WTC11 (cell line): ENCODE data around the gene SGMS1. TPM values are rescaled to one million over a fixed set of nuclear protein-coding genes. Genes with fewer than 3 reads are reported as not detected.
A peak's percentile ranks its signal among the peaks of the same experiment; 100 is the strongest.

ENCODE experiments used
- ATAC-seq: fragments of 200-7000 bp; cut with Tn5 transposase; 2 replicates; pipeline ENCODE4 v1.10.0; 2021; ENCODE audit warnings: mild to moderate bottlenecking, moderate library complexity
- CTCF ChIA-PET: fragments of 300-600 bp; sonication (Branson Sonifier 250); formaldehyde crosslinking; loops from one replicate; lab custom pipeline; 2021; ENCODE audit warnings: antibody characterized with exemption; lab: Charles Lee
- POLR2A ChIA-PET: fragments of 350-600 bp; sonication (Branson Sonifier 250); formaldehyde crosslinking; loops from one replicate; lab custom pipeline; 2021; ENCODE audit warnings: antibody characterized with exemption; lab: Charles Lee
- DNase-seq: peaks from one replicate; pipeline ENCODE4 v3.0.0; 2021; ENCODE audit warnings: low spot score
- H3K27ac Mint-ChIP-seq: 2 replicates; pipeline ENCODE4 v1.8.0; 2021; ENCODE audit warnings: mixed read lengths
- H3K27me3 Mint-ChIP-seq: 2 replicates; pipeline ENCODE4 v1.8.0; 2021; ENCODE audit warnings: low read depth, mild to moderate bottlenecking, moderate library complexity, mixed read lengths
- H3K36me3 Mint-ChIP-seq: 2 replicates; pipeline ENCODE4 v1.8.0; 2021; ENCODE audit warnings: mixed read lengths
- H3K4me1 Mint-ChIP-seq: 2 replicates; pipeline ENCODE4 v1.8.0; 2022; ENCODE audit warnings: mixed read lengths
- H3K4me3 Mint-ChIP-seq: 2 replicates; pipeline ENCODE4 v1.8.0; 2021; ENCODE audit warnings: mild to moderate bottlenecking, moderate library complexity, mixed read lengths
- H3K9me3 Mint-ChIP-seq: 2 replicates; pipeline ENCODE4 v1.8.0; 2021; ENCODE audit warnings: mixed read lengths
- CREB1 ChIP-seq: sonication (generic); formaldehyde crosslinking; IDR thresholded peaks from 2 replicates; pipeline ENCODE4 v1.8.0; 2023; ENCODE audit warnings: mild to moderate bottlenecking, missing genetic modification reagents
- EMX1 ChIP-seq: fragments of 250-450 bp; sonication (Bioruptor Pico); IDR thresholded peaks from 2 replicates; pipeline ENCODE4 v1.8.0; 2021; ENCODE audit warnings: mild to moderate bottlenecking
- FOXJ3 ChIP-seq: sonication (generic); formaldehyde crosslinking; IDR thresholded peaks from 2 replicates; pipeline ENCODE4 v1.9.0; 2021; ENCODE audit warnings: missing genetic modification reagents, mild to moderate bottlenecking, borderline replicate concordance
- GABPB1 ChIP-seq: sonication (generic); formaldehyde crosslinking; IDR thresholded peaks from 2 replicates; pipeline ENCODE4 v1.8.1; 2023; ENCODE audit warnings: mild to moderate bottlenecking, missing genetic modification reagents
- NFYB ChIP-seq: sonication (generic); formaldehyde crosslinking; conservative IDR thresholded peaks from 2 replicates; pipeline ENCODE4 v1.8.0; 2022; ENCODE audit warnings: low read depth, missing genetic modification reagents
- SP1 ChIP-seq: sonication (generic); formaldehyde crosslinking; conservative IDR thresholded peaks from 2 replicates; pipeline ENCODE4 v1.8.1; 2022; ENCODE audit warnings: missing genetic modification reagents
- ZNF121 ChIP-seq: sonication (generic); formaldehyde crosslinking; IDR thresholded peaks from 2 replicates; pipeline ENCODE4 v1.8.0; 2023; ENCODE audit warnings: missing genetic modification reagents
- ZNF138 ChIP-seq: sonication (generic); formaldehyde crosslinking; conservative IDR thresholded peaks from 2 replicates; pipeline ENCODE4 v1.8.1; 2022; ENCODE audit warnings: mild to moderate bottlenecking, moderate library complexity, missing genetic modification reagents
- ZNF219 ChIP-seq: sonication (generic); formaldehyde crosslinking; IDR thresholded peaks from 2 replicates; pipeline ENCODE4 v1.8.0; 2023; ENCODE audit warnings: missing genetic modification reagents, mild to moderate bottlenecking, borderline replicate concordance
- ZNF423 ChIP-seq: fragments of 250-450 bp; sonication (Bioruptor Pico); IDR thresholded peaks from 2 replicates; pipeline ENCODE4 v2.1.2; 2022; ENCODE audit warnings: mild to moderate bottlenecking, moderate library complexity
- total RNA-seq: library from RNA; stranded (reverse); gene quantifications from 3 replicates; pipeline ENCODE4 v1.2.3, GENCODE V29; 2021
- TF ChIP-seq, protein P1 (sequence below): sonication (generic); formaldehyde crosslinking; IDR thresholded peaks from 2 replicates; pipeline ENCODE4 v1.8.0; 2023; ENCODE audit warnings: mild to moderate bottlenecking, missing genetic modification reagents
- TF ChIP-seq, protein P2 (sequence below): sonication (generic); formaldehyde crosslinking; conservative IDR thresholded peaks from 2 replicates; pipeline ENCODE4 v1.8.1; 2022; ENCODE audit warnings: mild to moderate bottlenecking, missing genetic modification reagents
- TF ChIP-seq, protein P3 (sequence below): sonication (generic); formaldehyde crosslinking; IDR thresholded peaks from 2 replicates; pipeline ENCODE4 v1.8.1; 2022; ENCODE audit warnings: low read depth, mild to moderate bottlenecking, moderate library complexity, missing genetic modification reagents, borderline replicate concordance
- TF ChIP-seq, protein P4 (sequence below): fragments of 250-450 bp; sonication (Bioruptor Pico); IDR thresholded peaks from 2 replicates; pipeline ENCODE4 v2.1.2; 2022; ENCODE audit warnings: mild to moderate bottlenecking, moderate library complexity
- TF ChIP-seq, protein P5 (sequence below): sonication (generic); formaldehyde crosslinking; IDR thresholded peaks from 2 replicates; pipeline ENCODE4 v1.8.0; 2022; ENCODE audit warnings: missing genetic modification reagents

Gene SGMS1
- total RNA-seq, 1 experiment from 2014 or later, result 13.2 TPM

DNA sequence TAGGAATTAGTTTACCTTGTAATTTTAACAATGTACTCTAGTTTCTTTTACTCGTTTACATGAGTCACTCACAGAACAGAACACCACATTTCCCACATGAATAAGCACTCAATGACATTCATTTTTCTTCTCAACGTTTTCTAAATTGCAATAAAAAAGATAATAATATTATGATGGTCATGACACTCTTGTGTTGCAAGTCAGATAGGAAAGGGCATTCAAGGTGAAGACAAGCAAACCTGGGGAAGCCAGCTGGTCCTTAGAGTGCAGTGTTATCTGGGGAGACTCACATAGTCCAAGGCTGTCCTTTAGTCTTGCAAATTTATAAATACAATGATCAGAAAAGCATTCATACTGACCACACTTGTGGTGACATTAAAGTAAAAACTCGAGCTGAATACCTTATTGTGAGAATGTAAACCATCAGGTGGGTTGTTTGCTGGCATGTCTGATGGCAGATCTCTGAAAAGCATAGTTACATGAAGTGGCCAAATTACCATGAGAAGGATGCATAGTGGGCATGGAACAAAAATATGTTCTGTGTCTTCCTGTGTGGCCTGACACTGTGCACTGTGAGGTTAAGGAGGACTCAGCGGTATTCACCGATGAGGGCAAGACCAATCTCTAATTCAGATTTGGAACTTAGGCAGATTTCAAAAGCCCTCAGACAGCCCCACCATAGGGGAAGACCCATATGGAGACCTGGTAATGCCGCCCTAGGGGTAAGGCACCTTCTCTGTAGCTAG is 213.5 kb downstream of the SGMS1 start:
- H3K9me3 Mint-ChIP-seq, result peaks cover 4% of the 10 kb centered on the region; the same call in 1 of the 2 replicates
- H3K27me3 Mint-ChIP-seq, result no peaks in the 10 kb centered on the region
- 0 out of 2 replicates have a peak, but pooled peaks have one; percentile 32 for TF ChIP-seq CREB1 (CRISPR knock-in tag)
- no peak for TF ChIP-seq FOXJ3
- no peaks in the 10 kb centered on the region; the same call in 1 of the 2 replicates for H3K36me3 Mint-ChIP-seq
- POLR2A ChIA-PET, result no interaction called here
- CTCF ChIA-PET, result interaction anchor here (1.2 kb wide), 1 partner anchor 43 kb away, joined by 4 read pairs; no protein-coding TSS in a partner anchor
- DNase-seq (no peak), ATAC-seq (peak; percentile 36)
- H3K27ac Mint-ChIP-seq, result no peak overlapping the region
- H3K4me3 Mint-ChIP-seq, result no peak overlapping the region
- H3K4me1 Mint-ChIP-seq, result peaks cover 61% of the 10 kb centered on the region

DNA sequence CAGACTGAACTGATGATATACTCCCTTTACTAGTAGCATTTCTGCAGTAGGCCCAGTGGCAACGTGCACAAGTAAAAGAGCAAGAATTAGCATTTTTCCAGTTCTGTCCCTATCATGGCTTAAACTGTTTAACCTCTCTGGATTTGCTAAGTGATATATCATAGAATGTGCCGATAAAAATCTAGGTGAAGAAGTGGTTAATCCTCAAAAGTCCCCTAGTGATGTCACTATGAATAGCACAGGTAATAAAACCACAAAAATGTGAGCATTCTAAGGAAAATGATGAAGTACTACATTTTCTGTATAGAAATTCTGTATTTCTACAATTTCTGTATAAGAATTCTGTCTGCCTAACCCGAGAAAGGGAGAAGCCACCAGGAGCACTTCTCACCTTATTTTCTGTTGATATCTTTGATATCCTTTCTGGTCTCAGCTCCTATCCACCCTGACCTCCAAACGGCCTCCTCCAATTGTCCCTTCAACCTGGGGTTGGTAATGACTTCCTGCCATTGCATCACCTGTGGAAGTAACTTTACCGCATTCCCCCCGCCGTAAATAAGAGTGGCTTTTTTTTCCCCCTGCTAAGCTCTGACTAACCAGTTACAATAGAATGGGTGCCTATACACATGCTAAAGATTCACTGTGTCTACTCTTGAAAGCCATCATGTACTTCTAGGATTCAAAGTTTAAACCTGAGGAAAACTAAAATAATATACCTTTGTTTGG is 216.5 kb downstream of the SGMS1 start:
- ChIA-PET CTCF (interaction anchor here (1.0 to 1.7 kb wide), 4 partner anchors 11 to 47 kb away, joined by 4 to 9 read pairs (median 6); no protein-coding TSS in a partner anchor), POLR2A (interaction anchor here (0.6 kb wide), 1 partner anchor 66 kb away, joined by 3 read pairs; no protein-coding TSS in a partner anchor)
- DNase-seq (peak; percentile 44), ATAC-seq (peak; percentile 81)
- Mint-ChIP-seq H3K4me1 (peaks cover 59% of the 10 kb centered on the region), H3K27me3 (no peaks in the 10 kb centered on the region), H3K36me3 (no peaks in the 10 kb centered on the region; the same call in 1 of the 2 replicates), H3K9me3 (peaks cover 4% of the 10 kb centered on the region; the same call in 1 of the 2 replicates), H3K4me3 (no peak overlapping the region)
- 0 out of 2 replicates have a peak, but pooled peaks have one; percentile 29 for TF ChIP-seq SP1
- TF ChIP-seq ZNF423, result peak; percentile 29; the same call in 1 of the 2 replicates
- TF ChIP-seq, protein P1, sequence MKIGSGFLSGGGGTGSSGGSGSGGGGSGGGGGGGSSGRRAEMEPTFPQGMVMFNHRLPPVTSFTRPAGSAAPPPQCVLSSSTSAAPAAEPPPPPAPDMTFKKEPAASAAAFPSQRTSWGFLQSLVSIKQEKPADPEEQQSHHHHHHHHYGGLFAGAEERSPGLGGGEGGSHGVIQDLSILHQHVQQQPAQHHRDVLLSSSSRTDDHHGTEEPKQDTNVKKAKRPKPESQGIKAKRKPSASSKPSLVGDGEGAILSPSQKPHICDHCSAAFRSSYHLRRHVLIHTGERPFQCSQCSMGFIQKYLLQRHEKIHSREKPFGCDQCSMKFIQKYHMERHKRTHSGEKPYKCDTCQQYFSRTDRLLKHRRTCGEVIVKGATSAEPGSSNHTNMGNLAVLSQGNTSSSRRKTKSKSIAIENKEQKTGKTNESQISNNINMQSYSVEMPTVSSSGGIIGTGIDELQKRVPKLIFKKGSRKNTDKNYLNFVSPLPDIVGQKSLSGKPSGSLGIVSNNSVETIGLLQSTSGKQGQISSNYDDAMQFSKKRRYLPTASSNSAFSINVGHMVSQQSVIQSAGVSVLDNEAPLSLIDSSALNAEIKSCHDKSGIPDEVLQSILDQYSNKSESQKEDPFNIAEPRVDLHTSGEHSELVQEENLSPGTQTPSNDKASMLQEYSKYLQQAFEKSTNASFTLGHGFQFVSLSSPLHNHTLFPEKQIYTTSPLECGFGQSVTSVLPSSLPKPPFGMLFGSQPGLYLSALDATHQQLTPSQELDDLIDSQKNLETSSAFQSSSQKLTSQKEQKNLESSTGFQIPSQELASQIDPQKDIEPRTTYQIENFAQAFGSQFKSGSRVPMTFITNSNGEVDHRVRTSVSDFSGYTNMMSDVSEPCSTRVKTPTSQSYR (CRISPR knock-in tag), result no peak
- 0 out of 2 replicates have a peak, but pooled peaks have one; percentile 39 for TF ChIP-seq GABPB1 (CRISPR knock-in tag)
- TF ChIP-seq NFYB (CRISPR knock-in tag), result no peak
- no peak for TF ChIP-seq ZNF138 (CRISPR knock-in tag)
- TF ChIP-seq, protein P2, sequence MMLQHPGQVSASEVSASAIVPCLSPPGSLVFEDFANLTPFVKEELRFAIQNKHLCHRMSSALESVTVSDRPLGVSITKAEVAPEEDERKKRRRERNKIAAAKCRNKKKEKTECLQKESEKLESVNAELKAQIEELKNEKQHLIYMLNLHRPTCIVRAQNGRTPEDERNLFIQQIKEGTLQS (CRISPR knock-in tag), result peak; percentile 83
- TF ChIP-seq, protein P3, sequence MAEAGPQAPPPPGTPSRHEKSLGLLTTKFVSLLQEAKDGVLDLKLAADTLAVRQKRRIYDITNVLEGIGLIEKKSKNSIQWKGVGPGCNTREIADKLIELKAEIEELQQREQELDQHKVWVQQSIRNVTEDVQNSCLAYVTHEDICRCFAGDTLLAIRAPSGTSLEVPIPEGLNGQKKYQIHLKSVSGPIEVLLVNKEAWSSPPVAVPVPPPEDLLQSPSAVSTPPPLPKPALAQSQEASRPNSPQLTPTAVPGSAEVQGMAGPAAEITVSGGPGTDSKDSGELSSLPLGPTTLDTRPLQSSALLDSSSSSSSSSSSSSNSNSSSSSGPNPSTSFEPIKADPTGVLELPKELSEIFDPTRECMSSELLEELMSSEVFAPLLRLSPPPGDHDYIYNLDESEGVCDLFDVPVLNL (CRISPR knock-in tag), result no peak
- TF ChIP-seq ZNF219, result no peak
- TF ChIP-seq, all 79 proteins: peak for 4
- peak overlapping the region; percentile 94 for H3K27ac Mint-ChIP-seq

DNA sequence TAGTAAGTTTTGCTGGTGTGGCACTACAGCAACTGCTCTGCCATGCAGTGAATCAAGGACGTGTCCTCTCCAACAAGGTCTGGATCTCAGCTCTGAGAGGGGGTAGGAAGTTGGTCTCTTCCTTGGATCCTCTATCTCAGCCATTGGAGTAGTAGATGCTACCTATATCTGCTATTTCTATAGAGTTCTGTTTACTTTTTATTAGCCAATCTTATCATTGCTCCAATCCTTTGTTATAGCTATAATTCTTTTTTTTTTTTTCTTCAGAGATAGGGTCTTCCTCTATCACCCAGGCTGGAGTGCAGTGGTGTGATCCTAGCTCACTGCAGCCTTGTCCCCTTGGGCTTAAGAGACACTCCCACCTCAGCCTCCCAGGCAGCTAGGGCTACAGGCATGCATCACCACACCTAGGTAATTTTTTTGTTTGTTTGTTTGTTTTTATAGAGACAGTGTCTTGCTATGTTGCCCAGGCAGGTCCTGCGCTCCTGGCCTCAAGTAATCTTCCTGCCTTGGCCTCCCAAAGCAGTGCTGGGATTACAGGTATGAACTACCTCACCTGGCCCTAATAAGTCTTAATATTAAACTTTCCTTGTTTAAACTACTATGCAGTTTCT is 217.2 kb downstream of the SGMS1 start:
- CTCF ChIA-PET, result interaction anchor here (1.0 to 1.5 kb wide), 3 partner anchors 21 to 39 kb away, joined by 3 to 9 read pairs (median 4); no protein-coding TSS in a partner anchor
- no peaks in the 10 kb centered on the region; the same call in 1 of the 2 replicates for H3K36me3 Mint-ChIP-seq
- peak overlapping the region; percentile 94 for H3K27ac Mint-ChIP-seq
- no peak overlapping the region for H3K4me3 Mint-ChIP-seq
- ATAC-seq (no peak), DNase-seq (no peak)
- H3K27me3 Mint-ChIP-seq, result no peaks in the 10 kb centered on the region
- peaks cover 54% of the 10 kb centered on the region for H3K4me1 Mint-ChIP-seq
- H3K9me3 Mint-ChIP-seq, result peaks cover 4% of the 10 kb centered on the region; the same call in 1 of the 2 replicates
- POLR2A ChIA-PET, result no interaction called here
- TF ChIP-seq ZNF121 (CRISPR knock-in tag) (peak; percentile 91), EMX1 (CRISPR knock-in tag) (no peak)
- TF ChIP-seq, protein P3 (CRISPR knock-in tag), result no peak
- TF ChIP-seq, protein P4, sequence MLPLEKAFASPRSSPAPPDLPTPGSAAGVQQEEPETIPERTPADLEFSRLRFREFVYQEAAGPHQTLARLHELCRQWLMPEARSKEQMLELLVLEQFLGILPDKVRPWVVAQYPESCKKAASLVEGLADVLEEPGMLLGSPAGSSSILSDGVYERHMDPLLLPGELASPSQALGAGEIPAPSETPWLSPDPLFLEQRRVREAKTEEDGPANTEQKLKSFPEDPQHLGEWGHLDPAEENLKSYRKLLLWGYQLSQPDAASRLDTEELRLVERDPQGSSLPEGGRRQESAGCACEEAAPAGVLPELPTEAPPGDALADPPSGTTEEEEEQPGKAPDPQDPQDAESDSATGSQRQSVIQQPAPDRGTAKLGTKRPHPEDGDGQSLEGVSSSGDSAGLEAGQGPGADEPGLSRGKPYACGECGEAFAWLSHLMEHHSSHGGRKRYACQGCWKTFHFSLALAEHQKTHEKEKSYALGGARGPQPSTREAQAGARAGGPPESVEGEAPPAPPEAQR, result no peak
- TF ChIP-seq, protein P5, sequence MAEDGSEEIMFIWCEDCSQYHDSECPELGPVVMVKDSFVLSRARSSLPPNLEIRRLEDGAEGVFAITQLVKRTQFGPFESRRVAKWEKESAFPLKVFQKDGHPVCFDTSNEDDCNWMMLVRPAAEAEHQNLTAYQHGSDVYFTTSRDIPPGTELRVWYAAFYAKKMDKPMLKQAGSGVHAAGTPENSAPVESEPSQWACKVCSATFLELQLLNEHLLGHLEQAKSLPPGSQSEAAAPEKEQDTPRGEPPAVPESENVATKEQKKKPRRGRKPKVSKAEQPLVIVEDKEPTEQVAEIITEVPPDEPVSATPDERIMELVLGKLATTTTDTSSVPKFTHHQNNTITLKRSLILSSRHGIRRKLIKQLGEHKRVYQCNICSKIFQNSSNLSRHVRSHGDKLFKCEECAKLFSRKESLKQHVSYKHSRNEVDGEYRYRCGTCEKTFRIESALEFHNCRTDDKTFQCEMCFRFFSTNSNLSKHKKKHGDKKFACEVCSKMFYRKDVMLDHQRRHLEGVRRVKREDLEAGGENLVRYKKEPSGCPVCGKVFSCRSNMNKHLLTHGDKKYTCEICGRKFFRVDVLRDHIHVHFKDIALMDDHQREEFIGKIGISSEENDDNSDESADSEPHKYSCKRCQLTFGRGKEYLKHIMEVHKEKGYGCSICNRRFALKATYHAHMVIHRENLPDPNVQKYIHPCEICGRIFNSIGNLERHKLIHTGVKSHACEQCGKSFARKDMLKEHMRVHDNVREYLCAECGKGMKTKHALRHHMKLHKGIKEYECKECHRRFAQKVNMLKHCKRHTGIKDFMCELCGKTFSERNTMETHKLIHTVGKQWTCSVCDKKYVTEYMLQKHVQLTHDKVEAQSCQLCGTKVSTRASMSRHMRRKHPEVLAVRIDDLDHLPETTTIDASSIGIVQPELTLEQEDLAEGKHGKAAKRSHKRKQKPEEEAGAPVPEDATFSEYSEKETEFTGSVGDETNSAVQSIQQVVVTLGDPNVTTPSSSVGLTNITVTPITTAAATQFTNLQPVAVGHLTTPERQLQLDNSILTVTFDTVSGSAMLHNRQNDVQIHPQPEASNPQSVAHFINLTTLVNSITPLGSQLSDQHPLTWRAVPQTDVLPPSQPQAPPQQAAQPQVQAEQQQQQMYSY, result no peak
